ENCODE measurements around the gene USB1.

Gene USB1

DNA sequence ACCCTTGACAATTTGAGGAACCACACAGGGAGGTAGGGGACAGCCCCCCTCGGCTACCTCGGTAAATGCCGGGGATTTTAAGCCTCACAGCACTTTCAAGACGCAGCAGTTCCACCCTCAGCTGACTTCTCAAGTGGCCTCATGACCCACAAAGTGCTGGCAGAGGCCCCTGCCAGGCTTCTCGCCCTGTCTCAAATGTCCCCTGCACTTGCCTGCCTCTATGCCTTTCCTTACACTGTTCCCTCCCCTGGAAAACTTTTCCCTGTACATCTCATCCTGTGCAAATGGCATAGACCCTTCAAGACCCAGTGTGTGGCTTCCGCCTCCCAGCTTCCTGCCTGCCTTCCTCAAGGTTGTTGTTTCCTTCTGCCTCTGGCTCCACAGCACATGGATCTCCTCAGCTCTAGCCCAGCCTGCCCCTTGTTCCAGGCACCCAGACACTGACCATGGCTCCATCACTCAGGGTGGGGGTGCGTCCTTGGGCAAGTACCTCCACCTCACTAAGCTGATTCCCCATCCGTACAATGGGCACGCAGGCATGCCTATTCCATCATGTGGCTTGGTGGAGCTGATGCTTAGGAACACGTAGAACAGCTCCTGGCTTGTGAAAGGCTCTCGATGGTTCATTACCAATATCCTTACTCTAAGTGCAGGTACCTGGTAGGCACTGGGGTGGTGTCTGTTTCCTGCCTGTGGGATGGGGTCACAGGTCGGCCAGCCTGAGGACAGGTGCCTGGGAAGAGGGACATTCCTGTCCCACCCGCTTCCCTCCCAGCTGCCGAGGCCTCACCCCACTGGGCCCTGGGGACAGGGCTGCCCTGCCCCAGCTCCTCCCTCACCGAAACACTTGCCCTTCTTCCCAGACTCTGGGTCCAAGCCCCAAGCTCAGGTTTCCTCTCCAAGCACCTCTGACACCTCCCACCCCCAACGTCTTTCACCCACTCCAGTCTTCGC, 48.3 kb downstream of the USB1 start:
- DNase-seq: no peak

DNA sequence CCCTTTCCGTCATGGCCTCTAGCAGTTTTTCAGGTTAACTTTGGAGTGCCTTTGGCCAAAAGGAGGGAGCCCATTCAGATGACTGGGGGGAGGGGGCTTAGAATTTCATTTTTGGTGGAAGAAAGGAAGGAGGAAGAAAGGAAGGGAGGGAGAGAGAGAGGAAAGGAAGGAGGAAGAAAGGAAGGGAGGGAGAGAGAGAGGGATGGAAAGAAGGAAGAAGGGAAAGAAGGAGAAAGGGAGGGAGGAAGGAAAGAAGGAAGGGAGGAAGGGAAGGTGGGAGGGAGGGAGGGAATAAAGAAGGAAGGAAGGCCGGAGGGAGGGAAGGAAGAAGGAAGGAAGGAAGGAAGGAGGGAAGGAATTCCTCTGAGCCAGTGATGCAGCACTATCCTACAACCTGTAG, 50.1 kb downstream of the USB1 start:
- no peak for DNase-seq

DNA sequence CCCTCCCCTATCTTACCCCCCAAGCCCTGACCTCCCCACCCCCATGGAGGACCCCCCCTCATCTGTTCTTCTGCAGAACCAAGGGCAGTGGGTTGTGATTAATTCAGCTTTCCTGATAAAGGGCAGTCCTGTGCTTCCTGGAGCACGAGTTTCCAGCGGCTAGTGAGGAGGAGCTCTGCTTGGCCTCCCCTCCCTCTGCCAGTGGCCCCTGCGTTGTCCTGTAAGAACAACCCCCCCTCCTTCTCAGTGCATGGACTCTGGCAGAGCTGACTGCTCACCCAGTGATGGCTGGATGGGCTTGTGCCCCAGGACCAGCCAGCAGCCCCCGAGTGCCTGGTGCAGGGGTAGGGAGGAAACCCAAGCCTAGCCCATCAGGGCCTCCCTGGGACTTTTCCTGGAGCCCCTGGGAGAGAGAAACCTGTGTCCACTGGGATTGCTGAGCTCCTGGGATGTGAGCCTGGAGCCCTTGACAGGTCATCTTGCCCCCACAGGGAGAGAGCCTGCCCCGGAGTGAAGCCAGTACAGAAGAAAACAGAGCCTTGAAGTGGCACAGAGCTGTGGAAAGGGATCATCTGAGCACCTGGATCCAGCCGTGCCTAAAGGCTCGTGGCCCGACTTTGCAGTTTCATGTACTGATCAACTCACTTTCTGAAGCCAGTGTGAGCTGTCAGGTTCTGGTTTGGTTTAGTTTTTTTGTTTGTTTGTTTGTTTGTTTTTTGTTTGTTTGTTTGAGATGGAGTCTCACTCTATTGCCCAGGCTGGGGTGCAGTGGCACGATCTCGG, 50.8 kb downstream of the USB1 start:
- no peak for DNase-seq

DNA sequence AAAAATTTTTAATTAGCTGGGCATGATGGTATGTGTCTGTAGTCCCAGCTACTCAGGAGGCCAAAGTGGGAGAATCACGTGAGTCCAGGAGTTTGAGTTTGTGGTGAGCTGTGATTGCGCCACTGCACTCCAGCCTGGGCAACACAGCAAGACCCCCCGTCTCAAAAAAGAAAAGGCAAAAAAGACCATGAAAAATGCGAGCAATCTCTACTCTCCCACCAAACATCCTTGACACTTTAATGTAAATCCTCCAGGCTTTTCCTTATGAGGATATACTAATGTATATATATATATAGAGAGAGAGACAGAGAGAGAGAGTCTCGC, 52.4 kb downstream of the USB1 start:
- DNase-seq: no peak

DNA sequence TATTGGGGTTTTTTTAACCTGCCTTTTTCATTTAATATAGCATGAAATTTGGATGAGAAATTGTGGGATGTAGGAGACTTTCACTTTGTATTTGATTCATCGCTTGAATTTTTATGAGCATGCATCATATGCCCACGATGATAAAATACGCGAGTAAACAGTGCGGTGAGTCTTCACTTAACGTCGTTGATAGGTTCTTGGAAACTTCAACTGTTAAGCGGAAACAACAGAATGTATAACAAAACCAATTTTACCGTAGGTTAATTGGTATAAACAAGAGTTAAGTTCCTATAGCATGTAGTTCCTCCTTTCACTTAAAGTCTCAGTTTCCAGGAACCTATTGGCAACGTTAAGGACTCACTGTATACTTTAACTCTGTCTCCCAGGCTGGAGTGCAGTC, 53.1 kb downstream of the USB1 start:
- no peak for DNase-seq

DNA sequence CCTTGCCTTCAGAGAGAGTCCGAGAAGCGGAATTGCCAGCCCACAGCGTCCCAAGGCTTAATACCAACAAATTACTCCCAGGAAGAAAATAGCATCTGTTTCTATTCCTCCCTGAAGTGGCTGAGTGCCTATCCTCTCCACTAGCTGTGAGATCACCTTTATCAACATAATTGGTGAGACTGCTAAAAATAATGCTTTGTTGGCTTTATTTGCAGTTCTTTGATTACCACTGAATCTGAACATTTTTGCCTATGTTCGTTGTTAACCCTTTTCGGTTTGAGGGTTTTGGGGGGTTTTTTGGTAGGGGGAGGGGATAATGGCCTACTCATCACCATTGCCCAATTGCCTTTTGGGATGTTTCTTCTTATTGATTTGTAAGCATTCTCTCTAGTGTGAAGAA, 55.4 kb downstream of the USB1 start:
- DNase-seq: no peak

DNA sequence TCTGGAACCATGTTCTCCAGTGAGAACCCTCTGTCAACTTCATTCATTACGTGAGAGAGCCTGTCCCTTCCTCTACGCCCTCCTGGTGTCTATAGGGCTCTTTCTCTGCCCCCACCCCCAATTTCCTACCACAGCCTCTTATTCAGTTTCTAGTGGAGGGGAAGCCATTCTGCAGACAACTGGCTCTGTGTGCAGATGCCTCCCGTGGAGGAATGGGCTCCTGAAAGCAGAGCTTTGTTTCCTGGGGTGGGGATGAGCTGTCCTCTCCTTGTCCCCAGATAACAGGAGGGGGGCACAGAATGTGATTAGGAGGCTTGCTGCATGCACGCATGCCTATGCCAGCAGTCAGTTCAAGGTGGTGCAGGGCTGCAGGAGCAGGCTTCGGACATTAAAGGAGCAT, 55.9 kb downstream of the USB1 start:
- no peak for DNase-seq

DNA sequence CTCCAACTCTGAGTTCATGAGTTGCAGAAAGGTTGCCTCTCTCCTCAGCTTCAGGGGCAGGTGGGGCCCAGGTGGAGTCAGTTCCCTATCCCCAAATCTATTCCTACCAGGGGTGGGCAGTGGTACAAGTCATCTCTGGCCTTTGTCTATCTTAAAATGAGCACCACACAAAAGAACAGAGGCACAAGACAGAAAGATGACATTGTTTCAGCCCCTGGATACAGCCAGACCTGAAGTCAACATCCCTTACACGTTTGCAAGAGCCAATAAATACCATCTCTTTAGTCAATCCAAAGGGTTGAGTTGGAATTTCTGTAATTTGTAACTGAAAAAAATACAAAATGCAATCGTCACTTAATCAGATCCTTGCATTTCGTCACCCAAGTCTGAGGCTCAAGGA, 56.6 kb downstream of the USB1 start:
- DNase-seq: no peak

DNA sequence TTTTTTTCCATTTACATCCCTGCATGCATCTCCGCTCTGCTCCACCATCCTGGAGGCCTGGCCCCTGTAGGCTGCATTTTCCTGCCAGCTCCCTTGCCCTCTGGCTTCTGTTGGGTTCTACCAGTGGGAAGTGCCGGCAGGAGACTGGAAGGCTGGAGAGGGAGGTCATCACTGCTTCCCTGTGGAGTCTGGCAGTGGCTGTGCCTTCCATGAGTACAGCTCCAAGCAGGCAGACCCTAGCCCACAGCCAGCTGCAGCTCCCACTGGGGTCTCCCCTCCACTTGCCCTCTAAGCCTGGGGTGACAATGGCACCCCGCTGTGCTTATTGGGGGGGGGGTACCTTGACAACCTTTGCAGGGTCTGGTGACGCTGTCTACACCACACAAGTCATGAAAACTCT, 61.6 kb downstream of the USB1 start:
- DNase-seq: no peak

DNA sequence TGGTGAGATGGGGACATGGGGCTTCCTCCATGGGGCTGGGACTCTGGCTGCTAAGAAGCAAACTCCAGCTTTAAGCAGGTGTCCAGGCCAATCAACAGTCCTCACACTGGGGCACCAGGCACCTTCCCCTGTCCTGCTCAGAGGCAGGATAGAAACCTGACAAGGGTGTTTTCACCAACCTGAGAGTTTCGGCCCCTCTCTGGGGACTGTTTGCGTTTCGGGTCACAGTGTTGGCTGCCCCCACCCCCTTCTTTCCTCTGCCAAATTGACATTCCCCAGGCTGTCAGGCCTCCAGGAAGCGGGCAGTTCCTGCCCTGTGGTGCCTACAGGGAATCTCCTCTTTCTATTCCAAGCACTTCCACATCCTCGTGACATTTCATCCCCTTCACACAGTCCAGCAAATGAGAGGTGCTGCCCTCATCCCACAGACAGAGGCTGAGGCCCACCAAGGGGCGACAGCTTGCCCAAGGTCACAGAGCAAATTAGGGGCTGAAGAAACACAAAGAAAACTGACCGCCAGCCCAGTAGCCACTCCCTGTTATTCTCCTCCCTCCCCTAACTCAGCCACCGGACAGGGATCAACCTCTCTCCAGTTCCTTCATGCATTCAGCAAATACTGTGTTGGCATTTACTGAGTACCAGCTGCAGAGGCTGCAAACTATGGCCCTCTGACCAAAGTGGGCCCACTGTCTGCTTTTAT, 62.3 kb downstream of the USB1 start:
- no peak for DNase-seq

DNA sequence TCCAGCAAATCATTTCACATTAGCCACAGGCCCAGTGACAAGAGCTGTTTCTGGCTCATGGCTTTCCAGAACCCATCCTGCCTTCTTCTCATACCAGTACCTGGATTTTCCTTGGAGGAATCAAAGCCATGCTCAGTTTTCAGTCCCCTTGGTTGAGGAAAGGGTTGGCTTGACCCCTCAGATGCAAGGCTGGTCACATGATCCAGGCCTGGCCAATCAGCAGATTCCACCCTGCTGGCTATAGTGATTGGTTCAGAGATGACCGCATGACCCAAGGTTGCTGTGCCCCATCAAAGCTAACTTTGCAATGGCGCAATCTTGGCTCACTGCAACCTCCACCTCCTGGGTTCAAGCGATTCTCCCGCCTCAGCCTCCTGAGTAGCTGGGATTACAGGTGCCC, 69.4 kb downstream of the USB1 start:
- DNase-seq: no peak
